Neuron (in vitro differentiated cells): Measurements from ENCODE around the gene ZNF276.
"Not testable (repeated sequence)": the region's sequence is repeated elsewhere in the genome, so short reads cannot be mapped to it uniquely, and the experiment has no call there.

Experiments
- H2AFZ ChIP-seq: one replicate; pipeline ENCODE4 v1.6.1; 2013; ENCODE audit warnings: low read depth, mild to moderate bottlenecking, inconsistent platforms, low read length, moderate library complexity
- H3K27me3 ChIP-seq: one replicate; pipeline ENCODE4 v1.6.1; 2013; ENCODE audit warnings: low read length; ENCODE audit not compliant: insufficient read depth
- H3K36me3 ChIP-seq: one replicate; pipeline ENCODE4 v1.6.1; 2013; ENCODE audit warnings: low read length; ENCODE audit not compliant: insufficient read depth
- H3K4me1 ChIP-seq: one replicate; pipeline ENCODE4 v1.6.1; 2013; ENCODE audit warnings: low read length; ENCODE audit not compliant: insufficient read depth
- H3K4me3 ChIP-seq: 2 replicates; pipeline ENCODE4 v1.5.1; 2013; ENCODE audit warnings: mild to moderate bottlenecking, low read length, moderate library complexity
- H3K9me3 ChIP-seq: one replicate; pipeline ENCODE4 v1.6.1; 2013; ENCODE audit warnings: low read length

The ZNF276 gene

DNA sequence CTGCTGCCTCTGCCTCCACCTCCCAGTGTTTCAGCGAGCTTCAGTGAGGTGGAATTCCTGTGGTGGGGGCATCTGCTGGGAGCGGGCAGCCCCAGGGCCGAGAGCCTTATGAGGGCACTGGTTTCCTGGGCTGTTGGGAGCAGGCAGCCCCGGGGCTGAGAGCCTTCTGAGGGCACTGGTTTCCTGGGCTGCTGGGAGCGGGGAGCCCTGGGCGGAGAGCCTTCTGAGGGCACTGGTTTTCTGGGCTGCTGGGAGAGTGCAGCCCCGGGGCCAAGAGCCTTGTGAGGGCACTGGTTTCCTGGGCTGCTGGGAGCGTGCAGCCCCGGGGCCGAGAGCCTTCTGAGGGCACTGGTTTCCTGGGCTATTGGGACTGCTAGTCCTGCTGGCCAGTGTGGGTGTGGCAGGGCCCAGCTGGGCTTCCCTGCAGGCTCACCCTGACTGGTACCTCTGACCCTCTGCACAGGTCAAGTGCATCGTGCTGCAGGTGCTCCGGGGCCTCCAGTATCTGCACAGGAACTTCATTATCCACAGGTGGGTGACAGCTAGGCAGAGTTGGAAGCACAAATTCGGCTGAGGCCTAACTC, 29.3 kb upstream of the ZNF276 start:
- no peak overlapping the region for H3K4me3 ChIP-seq
- no peaks in the 10 kb centered on the region for H3K27me3 ChIP-seq
- H2AFZ ChIP-seq, result no peak overlapping the region
- no peaks in the 10 kb centered on the region for H3K9me3 ChIP-seq
- peaks cover 62% of the 10 kb centered on the region for H3K36me3 ChIP-seq
- H3K4me1 ChIP-seq, result peaks cover 8% of the 10 kb centered on the region

DNA sequence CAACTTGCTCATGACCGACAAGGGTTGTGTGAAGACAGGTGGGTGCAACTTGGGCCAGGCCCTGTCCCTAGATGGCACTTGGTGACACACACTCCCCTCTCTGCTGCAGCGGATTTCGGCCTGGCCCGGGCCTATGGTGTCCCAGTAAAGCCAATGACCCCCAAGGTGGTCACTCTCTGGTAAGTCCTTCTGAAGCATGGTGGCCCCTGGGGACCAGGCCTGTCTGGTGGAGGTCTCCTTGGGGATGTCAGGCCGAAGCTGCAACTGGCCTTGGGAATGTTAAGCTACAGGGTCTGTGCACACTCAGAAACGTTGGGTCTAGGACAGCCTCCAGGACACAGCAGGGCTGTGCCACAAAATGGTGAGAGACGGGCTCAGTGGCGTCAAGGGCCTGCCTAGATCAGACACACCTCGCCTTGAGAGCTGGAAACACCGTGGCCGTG, 28.0 kb upstream of the ZNF276 start:
- H3K9me3 ChIP-seq, result no peaks in the 10 kb centered on the region
- no peaks in the 10 kb centered on the region for H3K27me3 ChIP-seq
- H3K4me3 ChIP-seq, result no peak overlapping the region
- H2AFZ ChIP-seq, result no peak overlapping the region
- H3K36me3 ChIP-seq, result peaks cover 65% of the 10 kb centered on the region
- no peaks in the 10 kb centered on the region for H3K4me1 ChIP-seq

DNA sequence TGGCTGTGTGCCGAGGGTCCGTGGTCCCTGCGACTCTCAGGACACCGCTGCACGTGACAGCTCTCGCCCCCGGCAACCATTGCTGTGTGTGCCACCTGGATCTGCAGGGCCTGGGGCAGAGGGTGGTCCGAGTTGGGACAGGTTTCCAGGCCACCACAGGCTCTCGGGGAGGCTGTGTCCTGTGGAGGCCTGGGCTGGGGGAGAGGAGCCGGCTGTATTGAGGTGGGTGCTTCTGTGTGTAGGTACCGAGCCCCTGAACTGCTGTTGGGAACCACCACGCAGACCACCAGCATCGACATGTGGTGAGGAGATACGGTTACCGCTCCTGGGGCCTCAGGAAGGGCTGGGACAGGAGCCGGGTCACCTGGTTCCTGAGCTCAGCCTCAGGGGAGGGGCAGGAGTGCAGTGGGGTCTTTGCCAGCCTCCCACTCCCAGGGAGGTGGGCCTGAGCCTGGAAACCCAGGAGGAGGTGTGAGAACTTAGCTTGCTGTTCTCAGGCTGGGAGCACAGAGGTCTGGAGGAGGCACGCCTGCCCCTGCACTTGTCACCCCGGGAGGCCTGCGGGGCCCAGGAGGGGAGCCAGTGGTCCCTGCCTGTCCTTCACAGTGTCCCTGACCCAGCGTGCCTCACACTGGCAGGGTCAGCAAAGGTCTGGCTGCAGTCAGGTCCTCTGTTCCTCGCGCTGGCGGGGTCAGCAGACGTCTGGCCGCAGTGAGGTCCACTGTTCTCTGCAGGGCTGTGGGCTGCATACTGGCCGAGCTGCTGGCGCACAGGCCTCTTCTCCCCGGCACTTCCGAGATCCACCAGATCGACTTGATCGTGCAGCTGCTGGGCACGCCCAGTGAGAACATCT, 27.2 kb upstream of the ZNF276 start:
- Histone ChIP-seq H2AFZ (no peak overlapping the region), H3K36me3 (peaks cover 61% of the 10 kb centered on the region), H3K27me3 (no peaks in the 10 kb centered on the region), H3K4me1 (no peaks in the 10 kb centered on the region), H3K4me3 (no peak overlapping the region), H3K9me3 (no peaks in the 10 kb centered on the region)

DNA sequence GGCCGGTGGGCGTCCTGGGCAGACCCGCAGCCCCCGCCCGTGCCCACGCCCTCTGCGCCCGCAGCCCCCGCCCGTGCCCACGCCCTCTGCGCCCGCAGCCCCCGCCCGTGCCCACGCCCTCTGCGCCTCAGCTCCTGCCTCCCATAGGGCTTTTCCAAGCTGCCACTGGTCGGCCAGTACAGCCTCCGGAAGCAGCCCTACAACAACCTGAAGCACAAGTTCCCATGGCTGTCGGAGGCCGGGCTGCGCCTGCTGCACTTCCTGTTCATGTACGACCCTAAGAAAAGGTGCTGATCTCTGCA, 26.6 kb upstream of the ZNF276 start:
- H3K27me3 ChIP-seq, H3K9me3 ChIP-seq, H2AFZ ChIP-seq, H3K4me3 ChIP-seq, H3K4me1 ChIP-seq: not testable (repeated sequence)
- peaks cover 58% of the 10 kb centered on the region for H3K36me3 ChIP-seq

DNA sequence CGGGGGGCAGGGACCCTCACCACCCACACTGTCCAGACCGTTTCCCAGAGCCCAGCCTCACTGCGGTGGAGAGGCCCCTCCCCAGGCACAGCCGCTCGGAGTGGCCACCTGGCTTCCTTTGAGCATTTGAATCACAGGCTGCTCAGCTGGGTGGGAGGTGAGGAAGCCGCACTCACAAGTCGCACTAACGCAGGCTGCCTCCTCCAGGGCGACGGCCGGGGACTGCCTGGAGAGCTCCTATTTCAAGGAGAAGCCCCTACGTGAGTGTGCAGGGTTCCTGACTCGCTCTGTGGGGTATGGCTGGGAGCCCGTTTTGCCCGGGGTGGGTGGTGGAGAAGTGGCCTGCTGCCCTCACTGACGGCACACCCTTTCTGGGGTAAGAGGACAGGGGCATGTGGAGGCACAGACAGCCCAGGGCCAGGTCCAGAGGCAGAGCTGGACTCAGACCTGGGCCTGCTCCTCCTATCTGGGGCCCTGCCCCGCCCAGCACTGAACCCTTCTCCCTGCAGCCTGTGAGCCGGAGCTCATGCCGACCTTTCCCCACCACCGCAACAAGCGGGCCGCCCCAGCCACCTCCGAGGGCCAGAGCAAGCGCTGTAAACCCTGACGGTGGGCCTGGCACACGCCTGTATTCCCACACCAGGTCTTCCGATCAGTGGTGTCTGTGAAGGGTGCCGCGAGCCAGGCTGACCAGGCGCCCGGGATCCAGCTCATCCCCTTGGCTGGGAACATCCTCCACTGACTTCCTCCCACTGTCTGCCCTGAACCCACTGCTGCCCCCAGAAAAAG, 26.1 kb upstream of the ZNF276 start:
- Histone ChIP-seq H2AFZ (no peak overlapping the region), H3K27me3 (no peaks in the 10 kb centered on the region), H3K4me1 (peaks cover 6% of the 10 kb centered on the region), H3K36me3 (peaks cover 53% of the 10 kb centered on the region), H3K9me3 (no peaks in the 10 kb centered on the region), H3K4me3 (no peak overlapping the region)

DNA sequence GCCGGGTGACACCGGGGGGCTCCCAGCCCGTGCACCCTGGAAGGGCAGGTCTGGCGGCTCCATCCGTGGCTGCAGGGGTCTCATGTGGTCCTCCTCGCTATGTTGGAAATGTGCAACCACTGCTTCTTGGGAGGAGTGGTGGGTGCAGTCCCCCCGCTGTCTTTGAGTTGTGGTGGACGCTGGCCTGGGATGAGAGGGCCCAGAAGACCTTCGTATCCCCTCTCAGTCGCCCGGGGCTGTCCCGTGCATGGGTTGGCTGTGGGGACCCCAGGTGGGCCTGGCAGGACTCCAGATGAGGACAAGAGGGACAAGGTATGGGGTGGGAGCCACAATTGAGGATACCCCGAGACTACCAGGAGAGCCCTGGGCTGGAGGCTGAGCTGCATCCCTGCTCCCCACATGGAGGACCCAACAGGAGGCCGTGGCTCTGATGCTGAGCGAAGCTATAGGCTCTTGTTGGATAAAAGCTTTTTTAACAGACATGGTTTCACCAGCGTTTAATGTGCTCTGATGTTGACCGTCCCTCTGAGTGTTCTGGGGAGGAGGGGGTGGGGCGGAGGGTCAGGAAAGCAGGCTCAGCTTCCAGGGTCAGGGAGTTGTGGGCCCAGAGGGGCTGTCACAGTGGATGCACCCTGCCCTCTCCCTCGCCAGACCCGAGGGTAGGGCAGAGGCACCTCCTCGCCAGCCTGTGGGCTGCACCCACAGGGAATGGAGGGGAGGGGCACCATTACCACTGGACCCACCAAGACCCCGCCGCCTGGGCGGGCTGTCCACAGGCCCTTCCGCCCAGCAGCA, 25.3 kb upstream of the ZNF276 start:
- Histone ChIP-seq H3K4me3 (no peak overlapping the region), H3K27me3 (no peaks in the 10 kb centered on the region), H3K36me3 (peaks cover 48% of the 10 kb centered on the region), H3K9me3 (no peaks in the 10 kb centered on the region), H3K4me1 (peaks cover 12% of the 10 kb centered on the region), H2AFZ (no peak overlapping the region)

DNA sequence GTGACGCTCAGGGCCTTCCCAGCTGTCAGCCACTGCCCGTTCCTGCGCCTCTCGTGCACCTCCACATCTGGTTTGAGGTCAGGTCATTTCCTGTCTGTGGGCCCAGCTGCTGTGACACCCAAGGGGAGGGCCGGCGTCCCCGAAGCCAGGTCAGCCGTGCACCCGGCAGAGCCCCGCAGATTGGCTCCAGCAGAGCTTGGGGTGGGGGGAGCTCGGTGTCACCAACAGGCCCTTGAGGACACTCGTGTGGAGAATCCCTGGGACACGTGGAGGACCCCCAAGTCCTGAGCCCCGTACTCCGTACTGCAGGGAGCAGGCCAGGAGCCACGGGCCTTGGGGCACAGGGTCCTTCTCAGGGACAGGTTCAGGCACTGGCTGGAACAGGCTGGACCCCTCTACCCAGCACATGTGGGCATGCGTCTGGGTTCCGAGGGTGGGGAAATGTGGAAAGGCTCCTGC, 24.6 kb upstream of the ZNF276 start:
- H3K36me3 ChIP-seq, result peaks cover 43% of the 10 kb centered on the region
- no peaks in the 10 kb centered on the region for H3K27me3 ChIP-seq
- H2AFZ ChIP-seq, result no peak overlapping the region
- no peak overlapping the region for H3K4me3 ChIP-seq
- no peaks in the 10 kb centered on the region for H3K9me3 ChIP-seq
- H3K4me1 ChIP-seq, result peaks cover 12% of the 10 kb centered on the region

DNA sequence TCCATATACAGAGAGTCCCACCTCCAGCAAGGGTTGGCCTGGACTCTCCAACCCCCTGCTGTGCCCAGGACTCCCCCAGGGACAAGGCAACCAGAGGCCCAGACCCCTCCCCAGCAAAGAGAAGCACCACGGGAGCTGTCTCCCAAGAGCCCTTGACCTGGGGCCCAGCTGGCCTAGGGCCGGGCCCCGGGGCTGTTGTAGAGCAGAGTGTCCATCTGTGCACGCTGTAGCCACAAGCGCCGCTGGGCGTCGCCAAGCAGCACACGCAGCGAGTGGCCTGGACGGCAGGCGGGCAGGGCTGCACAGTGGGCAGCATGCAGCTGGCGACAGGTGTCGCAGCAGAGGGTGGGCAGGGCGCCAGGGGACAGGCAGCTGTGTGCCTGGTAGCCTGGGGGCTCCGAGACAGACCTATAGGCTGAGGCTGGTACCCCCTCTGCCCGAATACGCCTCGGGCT, 24.1 kb upstream of the ZNF276 start:
- H3K27me3 ChIP-seq, result no peaks in the 10 kb centered on the region
- H2AFZ ChIP-seq, result no peak overlapping the region
- H3K9me3 ChIP-seq, result no peaks in the 10 kb centered on the region
- H3K4me3 ChIP-seq, result no peak overlapping the region
- H3K4me1 ChIP-seq, result peaks cover 12% of the 10 kb centered on the region
- H3K36me3 ChIP-seq, result peaks cover 38% of the 10 kb centered on the region

DNA sequence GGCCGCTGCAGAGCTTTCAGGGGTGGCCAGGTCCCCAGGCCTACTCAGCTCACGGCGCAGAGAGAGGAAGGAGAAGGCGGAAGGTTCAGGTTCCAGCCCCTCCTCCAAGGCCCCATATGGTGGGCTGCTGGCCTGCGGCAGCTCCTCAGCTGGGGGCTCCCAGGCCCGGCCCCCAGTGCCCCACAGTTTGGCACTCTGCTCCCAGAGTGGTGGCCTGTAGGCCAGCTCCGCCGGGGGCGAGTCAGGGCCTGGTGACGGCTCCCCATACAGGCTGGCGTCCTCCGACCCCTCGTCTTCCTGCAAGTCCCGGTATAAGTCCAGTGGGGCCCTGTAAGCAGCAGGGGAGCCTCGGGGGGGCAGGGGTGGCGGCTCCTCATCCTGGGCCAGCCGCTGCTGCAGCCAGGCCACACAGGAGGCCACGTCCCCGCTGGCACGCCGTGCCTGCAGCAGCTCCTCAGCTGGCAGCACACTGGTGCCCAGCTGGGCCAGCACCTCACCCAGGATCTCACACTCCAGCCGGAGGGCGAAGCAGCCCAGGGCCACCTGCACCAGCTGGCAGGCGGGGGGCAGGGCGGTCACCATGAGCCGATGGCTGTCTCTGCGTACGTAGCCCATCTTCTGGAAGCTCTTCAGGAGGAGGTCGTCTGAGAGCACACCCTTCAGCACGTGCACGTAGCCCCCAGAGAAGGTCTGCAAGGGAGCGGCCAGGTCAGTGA, 23.6 kb upstream of the ZNF276 start:
- Histone ChIP-seq H3K36me3 (peaks cover 34% of the 10 kb centered on the region), H2AFZ (no peak overlapping the region), H3K4me1 (peaks cover 12% of the 10 kb centered on the region), H3K27me3 (no peaks in the 10 kb centered on the region), H3K4me3 (no peak overlapping the region), H3K9me3 (no peaks in the 10 kb centered on the region)

DNA sequence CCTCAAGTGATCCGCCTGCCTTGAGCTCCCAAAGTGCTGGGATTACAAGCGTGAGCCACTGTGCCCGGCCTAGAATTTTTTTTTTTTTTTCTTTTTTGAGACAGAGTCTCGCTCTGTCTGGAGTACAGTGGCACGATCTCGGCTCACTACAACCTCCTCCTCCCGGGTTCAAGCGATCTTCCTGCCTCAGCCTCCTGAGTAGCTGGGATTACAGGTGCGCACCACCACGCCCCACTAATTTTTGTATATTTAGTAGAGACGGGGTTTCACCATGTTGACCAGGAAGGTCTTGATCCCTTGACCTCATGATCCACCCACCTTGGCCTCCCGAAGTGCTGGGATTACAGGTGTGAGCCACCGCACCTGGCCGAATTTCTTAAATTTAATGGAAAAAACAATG, 22.6 kb upstream of the ZNF276 start:
- not testable (repeated sequence) for H3K27me3 ChIP-seq, H3K9me3 ChIP-seq, H2AFZ ChIP-seq, H3K4me3 ChIP-seq
- H3K4me1 ChIP-seq, result peaks cover 12% of the 10 kb centered on the region
- H3K36me3 ChIP-seq, result peaks cover 26% of the 10 kb centered on the region

DNA sequence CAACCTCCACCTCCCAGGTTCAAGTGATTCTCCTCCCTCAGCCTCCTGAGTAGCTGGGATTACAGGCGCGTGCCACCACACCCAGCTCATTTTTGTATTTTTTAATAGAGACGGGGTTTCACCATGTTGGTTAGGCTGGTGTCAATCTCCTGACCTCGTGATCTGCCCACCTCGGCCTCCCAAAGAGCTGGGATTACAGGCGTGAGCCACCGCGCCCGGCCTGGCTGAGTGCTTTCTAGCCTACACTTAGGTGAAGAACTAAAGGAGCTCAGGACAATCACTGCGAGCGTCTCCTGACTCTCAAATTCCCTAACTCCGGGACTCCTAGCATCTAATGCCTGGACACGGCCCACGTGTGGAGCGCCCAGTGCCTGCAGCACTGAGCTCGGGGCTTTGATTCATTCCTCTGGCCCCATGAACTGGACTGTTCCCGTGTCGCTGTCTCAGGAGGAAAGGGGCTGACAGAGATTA, 21.7 kb upstream of the ZNF276 start:
- H3K27me3 ChIP-seq, H3K9me3 ChIP-seq: not testable (repeated sequence)
- Histone ChIP-seq H3K4me1 (peaks cover 12% of the 10 kb centered on the region), H3K4me3 (peak overlapping the region; percentile 23), H2AFZ (peak overlapping the region; percentile 3), H3K36me3 (peaks cover 19% of the 10 kb centered on the region)

DNA sequence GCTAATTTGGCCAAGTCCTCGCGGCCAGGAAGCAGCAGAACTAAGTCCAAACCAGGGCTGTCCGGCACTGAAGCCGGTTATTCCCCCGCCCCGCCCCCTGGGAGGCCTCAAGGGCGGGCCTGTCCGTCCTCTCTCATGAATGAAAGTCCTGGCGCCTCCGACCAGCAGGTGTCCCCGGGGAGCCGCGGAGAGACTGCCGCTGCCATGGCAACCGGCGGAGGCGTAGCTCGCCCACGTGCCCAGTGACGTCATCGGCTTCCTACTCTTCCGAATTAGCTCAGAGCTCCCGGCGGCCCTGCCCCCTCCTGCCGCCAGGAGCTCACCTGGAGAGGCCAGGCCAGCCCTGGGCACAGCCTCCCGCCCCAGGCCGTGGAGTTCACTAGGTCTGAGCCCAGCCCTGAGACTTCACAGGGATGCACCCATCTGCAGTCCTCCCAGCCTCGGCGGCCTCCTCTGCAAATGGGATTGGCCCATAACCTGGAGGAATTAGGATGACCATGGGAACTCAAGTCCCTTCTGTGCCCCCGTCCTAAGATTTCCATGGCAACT, 21.2 kb upstream of the ZNF276 start:
- Histone ChIP-seq H3K4me3 (peak overlapping the region; percentile 73), H3K9me3 (no peaks in the 10 kb centered on the region), H3K36me3 (peaks cover 14% of the 10 kb centered on the region)

More for the DNA sequence above, 21.2 kb upstream of the ZNF276 start:
- Histone ChIP-seq H3K27me3 (no peaks in the 10 kb centered on the region), H3K4me1 (peaks cover 12% of the 10 kb centered on the region), H2AFZ (peak overlapping the region; percentile 3)
